Natural killer cell treated with Interleukin-12 subunit alpha and Interleukin-12 subunit beta and Interleukin-15 and Interleukin-18, amount 100 ng/mL, for 72 hours (primary cell): Measurements from ENCODE around the gene SOWAHB. TPM values are rescaled to one million over a fixed set of nuclear protein-coding genes. Genes with fewer than 3 reads are reported as not detected.

Source experiments
- ATAC-seq, 2 donors: fragments of 150-1000 bp; cut with Tn5 transposase in 1 of 2; sonication (Bioruptor Pico), chemical (Tn5 transposase) in 1 of 2; 2 replicates each; pipeline ENCODE4 v1.10.0; 2021
- DNase-seq: peaks from one replicate; pipeline ENCODE4 v3.0.0; 2022; ENCODE audit warnings: low spot score
- H3K27ac Mint-ChIP-seq, 2 donors: 1 replicate in 1 of 2; 2 replicates in 1 of 2; pipeline ENCODE4 v1.8.0; 2022; ENCODE audit warnings: mixed read lengths in 2 of 2, mild to moderate bottlenecking in 1 of 2, moderate library complexity in 1 of 2
- H3K27me3 Mint-ChIP-seq, 2 donors: 1 replicate in 1 of 2; 2 replicates in 1 of 2; pipeline ENCODE4 v1.8.0; 2022; ENCODE audit warnings: mixed read lengths in 2 of 2
- H3K36me3 Mint-ChIP-seq: one replicate; pipeline ENCODE4 v1.8.0; 2022; ENCODE audit warnings: mixed read lengths
- H3K4me1 Mint-ChIP-seq, 2 donors: 1 replicate in 1 of 2; 2 replicates in 1 of 2; pipeline ENCODE4 v1.8.0; 2022; ENCODE audit warnings: low read depth in 2 of 2, mixed read lengths in 2 of 2, mild to moderate bottlenecking in 1 of 2
- H3K4me3 Mint-ChIP-seq: one replicate; pipeline ENCODE4 v1.8.0; 2022; ENCODE audit warnings: mixed read lengths
- H3K9me3 Mint-ChIP-seq: 2 replicates; pipeline ENCODE4 v1.8.0; 2022; ENCODE audit warnings: mixed read lengths
- total RNA-seq, 2 donors: library from RNA; stranded (reverse); gene quantifications; one replicate each; pipeline ENCODE4 v1.2.3, GENCODE V29; 2022

Gene SOWAHB
- total RNA-seq, 2 donors from 2014 or later, result not detected

DNA sequence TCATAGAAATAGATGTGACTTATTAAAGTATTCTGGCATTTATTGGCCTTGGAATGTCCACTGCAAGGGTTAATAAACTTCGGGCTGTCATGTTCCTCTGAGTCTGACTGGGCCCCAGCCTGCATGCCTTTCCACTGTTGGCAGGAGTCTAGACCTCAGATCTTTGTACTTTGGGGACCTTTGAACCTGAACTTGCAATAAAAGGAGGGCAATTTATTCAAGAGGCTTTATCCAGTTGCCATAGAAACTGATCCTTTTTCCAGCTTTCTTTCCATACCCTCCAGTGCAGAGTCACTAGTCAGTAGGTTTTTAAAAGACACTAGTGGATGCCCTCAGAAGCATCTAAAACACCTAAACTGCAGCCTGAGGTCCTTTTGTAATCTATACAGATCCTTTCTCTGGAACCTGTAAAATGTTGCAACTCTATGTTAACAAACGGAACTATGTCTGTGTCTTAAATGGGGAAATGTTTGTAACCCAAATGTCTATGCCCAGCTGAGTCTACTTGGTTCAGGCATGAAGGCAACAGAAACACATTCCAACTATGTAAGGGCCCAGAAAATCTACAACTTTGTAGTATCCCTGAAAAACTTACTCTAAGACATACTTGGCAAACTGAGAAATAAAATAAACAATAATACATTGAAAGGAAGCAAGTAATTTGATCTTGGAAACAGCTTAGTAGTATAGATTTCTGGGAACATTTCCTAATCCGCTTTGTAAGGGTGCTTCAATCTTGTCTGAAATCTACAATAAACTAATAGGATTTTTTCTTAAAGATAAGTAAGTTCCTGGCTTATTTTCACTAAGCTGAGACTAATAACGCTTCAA, 41.5 kb downstream of the SOWAHB start:
- H3K4me3 Mint-ChIP-seq, result no peak overlapping the region
- no peak overlapping the region for H3K27ac Mint-ChIP-seq

DNA sequence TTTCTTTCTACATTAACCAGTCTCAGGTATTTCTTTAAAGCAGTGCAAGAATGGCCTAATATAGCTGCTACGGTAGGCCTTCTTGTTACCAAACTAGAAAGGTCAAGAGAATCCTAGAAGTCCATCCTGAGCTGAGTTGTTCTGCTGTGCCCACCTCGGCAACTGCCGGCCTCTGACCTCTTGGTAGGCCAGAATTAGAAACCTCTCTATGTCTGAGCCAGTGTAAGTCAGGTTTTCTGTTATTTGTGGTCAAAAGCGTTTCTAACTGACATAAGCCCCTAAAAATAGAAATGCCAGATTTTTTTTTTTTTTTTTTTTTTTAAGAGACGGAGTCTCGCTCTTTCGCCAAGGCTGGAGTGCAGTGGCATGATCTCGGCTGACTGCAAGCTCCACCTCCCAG, 43.1 kb downstream of the SOWAHB start:
- H3K9me3 Mint-ChIP-seq, result no peaks in the 10 kb centered on the region
- H3K4me1 Mint-ChIP-seq, result no peaks in the 10 kb centered on the region

More for the DNA sequence above, 41.5 kb downstream of the SOWAHB start:
- Mint-ChIP-seq H3K27me3 (peaks cover 10 to 19% of the 10 kb centered on the region in 2 donors), H3K36me3 (no peaks in the 10 kb centered on the region), H3K4me1 (no peaks in the 10 kb centered on the region), H3K9me3 (no peaks in the 10 kb centered on the region)
- DNase-seq (no peak), ATAC-seq (no peak)

DNA sequence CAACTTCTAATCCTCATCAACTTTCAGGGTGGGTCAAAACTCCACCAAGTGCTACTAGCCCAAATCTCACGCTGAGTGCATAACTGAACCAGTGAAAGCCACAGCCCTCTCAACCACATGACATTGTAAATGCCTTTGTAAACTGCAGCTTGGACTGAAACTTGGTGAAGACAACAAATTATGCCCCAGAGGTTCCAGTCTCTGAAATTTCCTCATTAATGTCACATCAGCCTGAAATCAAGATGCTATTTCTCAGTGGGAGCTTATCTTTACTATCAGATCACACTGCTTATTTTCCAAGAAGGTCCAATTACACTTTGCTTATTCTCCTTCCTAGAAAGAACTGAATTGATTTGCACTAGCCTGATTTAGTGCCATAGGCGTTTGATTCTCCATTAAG, 46.6 kb downstream of the SOWAHB start:
- Mint-ChIP-seq H3K4me3 (no peak overlapping the region), H3K27me3 (peaks cover 5 to 17% of the 10 kb centered on the region in 2 donors), H3K9me3 (no peaks in the 10 kb centered on the region), H3K4me1 (no peaks in the 10 kb centered on the region), H3K27ac (no peak overlapping the region), H3K36me3 (no peaks in the 10 kb centered on the region)
- no peak for DNase-seq
- no peak for ATAC-seq

More for the DNA sequence above, 43.1 kb downstream of the SOWAHB start:
- H3K27me3 Mint-ChIP-seq, result peaks cover 5 to 12% of the 10 kb centered on the region in 2 donors
- no peak overlapping the region for H3K27ac Mint-ChIP-seq
- no peak overlapping the region for H3K4me3 Mint-ChIP-seq
- DNase-seq, result no peak
- no peak for ATAC-seq
- H3K36me3 Mint-ChIP-seq, result no peaks in the 10 kb centered on the region

DNA sequence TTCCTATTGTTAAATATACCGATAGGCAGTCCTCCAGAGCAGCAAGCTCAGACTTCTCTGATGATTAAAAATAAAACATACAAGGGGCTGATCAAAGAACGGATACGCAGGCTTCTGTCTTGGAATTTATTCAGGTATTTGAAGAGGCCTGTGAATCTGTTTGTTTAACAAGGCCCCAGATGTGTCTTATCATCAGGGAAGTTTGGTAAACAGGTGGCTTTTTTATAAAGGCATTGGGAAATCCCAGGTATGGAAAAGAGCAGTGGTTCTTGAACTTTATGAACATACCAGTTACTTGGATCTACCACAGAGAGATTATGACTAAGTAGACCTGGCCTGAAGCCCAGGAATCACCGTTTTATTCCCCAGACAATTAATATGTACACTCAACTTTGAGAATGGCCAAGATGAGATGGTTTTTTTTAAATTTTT, 47.9 kb downstream of the SOWAHB start:
- peaks cover 8 to 25% of the 10 kb centered on the region in 2 donors for H3K27me3 Mint-ChIP-seq
- no peaks in the 10 kb centered on the region for H3K36me3 Mint-ChIP-seq
- no peak overlapping the region for H3K4me3 Mint-ChIP-seq
- H3K9me3 Mint-ChIP-seq, result no peaks in the 10 kb centered on the region
- no peak for ATAC-seq
- no peaks in the 10 kb centered on the region for H3K4me1 Mint-ChIP-seq
- H3K27ac Mint-ChIP-seq, result no peak overlapping the region
- no peak for DNase-seq

Other genes with a start within 250 kb of the SOWAHB start
- 10 to 100 TPM; 60.3 to 88.9 TPM for gene SEPTIN11, start 51.6 kb upstream of the SOWAHB start, total RNA-seq
- gene CCNI, start 177.8 kb upstream of the SOWAHB start, total RNA-seq, result 100 to 1,000 TPM; 152 to 164 TPM